Skeletal muscle tissue (tissue), 4 donors: ENCODE data around the gene GFRA4. TPM values are rescaled to one million over a fixed set of nuclear protein-coding genes. Genes with fewer than 3 reads are reported as not detected.

ENCODE experiments used
- H3K27ac ChIP-seq: one replicate; pipeline ENCODE4 v1.7.0; 2013; ENCODE audit warnings: mild to moderate bottlenecking, low read depth, low read length, inconsistent platforms
- H3K27me3 ChIP-seq, 3 donors: one replicate each; pipeline ENCODE4 v1.7.0; 2013; ENCODE audit warnings: low read length in 3 of 3; ENCODE audit not compliant: control insufficient read depth in 3 of 3, insufficient read depth in 3 of 3
- H3K36me3 ChIP-seq, 3 donors: one replicate each; pipeline ENCODE4 v1.7.0; 2013; ENCODE audit warnings: low read length in 3 of 3; ENCODE audit not compliant: control insufficient read depth in 3 of 3, insufficient read depth in 3 of 3
- H3K4me1 ChIP-seq, 3 donors: one replicate each; pipeline ENCODE4 v1.7.0; 2013; ENCODE audit warnings: low read length in 3 of 3, mild to moderate bottlenecking in 3 of 3; ENCODE audit not compliant: control insufficient read depth in 3 of 3, insufficient read depth in 3 of 3
- H3K4me3 ChIP-seq, 3 donors: one replicate each; pipeline ENCODE4 v1.7.0; 2013; ENCODE audit warnings: low read length in 3 of 3
- H3K9ac ChIP-seq, 3 donors: one replicate each; pipeline ENCODE4 v1.7.0; 2013; ENCODE audit warnings: low read length in 3 of 3, mild to moderate bottlenecking in 3 of 3, moderate library complexity in 2 of 3, low read depth in 1 of 3
- H3K9me3 ChIP-seq, 3 donors: one replicate each; pipeline ENCODE4 v1.7.0; 2013; ENCODE audit warnings: low read length in 3 of 3; ENCODE audit not compliant: control insufficient read depth in 3 of 3
- total RNA-seq: library from RNA; depleted of rRNA; stranded (reverse); fragments of >200 nt; gene quantifications from one replicate; pipeline ENCODE4 v1.2.3, GENCODE V29; 2014
- donor health status: Osteomylitis.

The GFRA4 gene
- total RNA-seq, 1 donor from 2014 or later = not detected

DNA sequence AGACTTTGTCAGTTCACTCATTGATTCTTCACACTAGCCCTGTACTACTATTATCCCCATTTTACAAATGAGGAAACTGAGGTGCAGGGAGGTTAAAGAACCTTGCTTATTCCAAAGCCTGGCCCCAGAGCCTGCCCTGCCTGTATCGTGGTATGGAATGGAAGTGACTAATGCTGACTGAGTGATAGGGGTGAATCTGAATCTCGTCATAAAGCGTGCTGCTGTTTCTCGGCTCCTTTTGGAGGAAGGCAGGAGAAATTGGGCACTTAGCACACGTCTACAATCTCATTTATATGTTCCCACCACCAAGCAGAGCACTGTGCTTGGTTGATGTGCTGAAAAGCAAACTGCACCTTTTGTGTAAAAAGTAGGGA lies 17.1 kb downstream of the GFRA4 start:
- no peak overlapping the region for H3K27ac ChIP-seq
- H3K4me1 ChIP-seq = no peaks in the 10 kb centered on the region
- H3K27me3 ChIP-seq = no peaks in the 10 kb centered on the region
- no peak overlapping the region for H3K4me3 ChIP-seq
- no peaks in the 10 kb centered on the region for H3K9me3 ChIP-seq
- peaks cover 36 to 53% (median 43%) of the 10 kb centered on the region in 3 donors for H3K36me3 ChIP-seq
- no peak overlapping the region for H3K9ac ChIP-seq

DNA sequence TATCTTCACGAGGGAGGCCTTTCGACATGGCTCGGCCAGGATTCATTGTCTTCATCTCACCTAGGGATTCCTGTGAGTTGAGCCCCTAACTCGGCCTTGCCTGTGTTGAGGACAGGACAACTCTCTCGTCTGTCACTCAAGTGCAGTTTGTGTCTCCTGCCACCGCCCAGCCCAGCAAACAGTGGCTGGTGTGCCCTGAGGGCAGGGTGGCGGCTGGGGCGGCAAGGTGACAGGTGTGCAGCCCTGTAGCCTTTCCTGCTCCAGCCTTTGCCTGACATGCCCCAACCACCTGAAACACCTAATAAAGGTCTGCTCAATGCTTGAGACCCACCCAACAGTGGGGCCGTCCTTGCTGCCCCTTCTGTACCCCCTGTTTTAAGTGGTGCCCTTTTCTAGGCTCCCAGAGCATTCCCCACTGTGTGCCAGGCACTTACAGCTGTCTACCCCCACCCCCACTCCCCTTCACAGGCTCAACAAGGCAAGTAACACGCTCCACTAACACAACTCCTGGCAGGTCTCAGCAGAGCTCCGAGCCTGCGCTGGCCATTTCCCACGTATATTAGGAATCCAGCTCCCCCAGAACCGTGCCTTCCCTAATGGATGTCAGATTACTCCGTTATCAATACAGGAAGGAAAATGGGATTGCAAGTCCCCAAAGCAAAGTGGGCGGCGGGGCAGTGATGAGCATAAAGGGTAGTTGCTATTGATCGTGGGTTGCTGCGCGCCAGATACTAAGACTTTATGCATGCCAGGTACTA lies 17.7 kb downstream of the GFRA4 start:
- no peak overlapping the region for H3K4me3 ChIP-seq
- no peak overlapping the region for H3K27ac ChIP-seq
- peaks cover 36 to 55% (median 48%) of the 10 kb centered on the region in 3 donors for H3K36me3 ChIP-seq
- no peak overlapping the region for H3K9ac ChIP-seq
- no peaks in the 10 kb centered on the region for H3K9me3 ChIP-seq
- no peaks in the 10 kb centered on the region for H3K4me1 ChIP-seq
- no peaks in the 10 kb centered on the region for H3K27me3 ChIP-seq

DNA sequence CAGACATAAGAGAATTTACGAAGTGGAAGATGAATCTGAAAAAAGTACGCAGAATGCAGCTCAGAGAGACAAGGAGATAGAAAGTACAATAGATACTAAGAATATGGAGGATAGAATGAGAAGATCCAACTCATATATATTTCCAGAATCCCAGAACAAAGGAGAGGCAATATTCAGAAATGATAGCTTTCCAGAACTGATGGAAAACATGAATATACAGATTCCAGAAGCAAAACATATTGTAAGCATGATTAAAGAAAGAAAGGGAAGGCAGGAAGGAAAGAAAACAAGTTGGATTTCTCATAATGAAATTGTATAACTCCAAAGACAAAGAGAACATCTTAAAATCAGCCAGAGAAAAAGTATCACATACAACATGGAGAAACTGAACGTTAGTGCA lies 22.9 kb downstream of the GFRA4 start:
- no peak overlapping the region for H3K27ac ChIP-seq
- peaks cover 16 to 29% (median 23%) of the 10 kb centered on the region in 3 donors for H3K36me3 ChIP-seq
- no peak overlapping the region for H3K9ac ChIP-seq

DNA sequence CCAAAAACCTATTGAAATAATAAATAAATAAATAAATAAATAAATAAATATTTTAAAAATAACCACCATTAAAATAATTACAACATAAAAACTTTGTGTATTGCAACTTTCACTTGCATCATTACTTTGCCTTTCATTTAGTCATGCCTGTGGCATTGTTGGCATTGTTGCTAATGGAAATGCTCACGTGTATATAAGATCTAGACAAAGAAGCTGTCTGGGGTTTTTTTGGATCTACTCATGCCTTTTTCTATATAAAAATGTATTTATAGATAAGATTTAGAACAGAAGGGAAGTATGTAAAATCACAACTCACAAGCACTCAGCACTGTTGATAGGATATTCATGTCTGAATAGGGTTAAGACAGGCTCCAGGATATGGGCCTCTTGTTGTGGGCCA lies 27.9 kb downstream of the GFRA4 start:
- H3K4me1 ChIP-seq = peaks cover 0 to 2% (median 0%) of the 10 kb centered on the region in 3 donors
- no peak overlapping the region for H3K4me3 ChIP-seq
- H3K36me3 ChIP-seq = peaks cover under 1 to 9% (median 3%) of the 10 kb centered on the region in 3 donors
- H3K27ac ChIP-seq = no peak overlapping the region
- H3K9me3 ChIP-seq = no peaks in the 10 kb centered on the region
- no peak overlapping the region for H3K9ac ChIP-seq
- no peaks in the 10 kb centered on the region for H3K27me3 ChIP-seq

More for the DNA sequence above, 22.9 kb downstream of the GFRA4 start:
- Histone ChIP-seq H3K4me3 (no peak overlapping the region), H3K4me1 (no peaks in the 10 kb centered on the region), H3K27me3 (no peaks in the 10 kb centered on the region), H3K9me3 (no peaks in the 10 kb centered on the region)

DNA sequence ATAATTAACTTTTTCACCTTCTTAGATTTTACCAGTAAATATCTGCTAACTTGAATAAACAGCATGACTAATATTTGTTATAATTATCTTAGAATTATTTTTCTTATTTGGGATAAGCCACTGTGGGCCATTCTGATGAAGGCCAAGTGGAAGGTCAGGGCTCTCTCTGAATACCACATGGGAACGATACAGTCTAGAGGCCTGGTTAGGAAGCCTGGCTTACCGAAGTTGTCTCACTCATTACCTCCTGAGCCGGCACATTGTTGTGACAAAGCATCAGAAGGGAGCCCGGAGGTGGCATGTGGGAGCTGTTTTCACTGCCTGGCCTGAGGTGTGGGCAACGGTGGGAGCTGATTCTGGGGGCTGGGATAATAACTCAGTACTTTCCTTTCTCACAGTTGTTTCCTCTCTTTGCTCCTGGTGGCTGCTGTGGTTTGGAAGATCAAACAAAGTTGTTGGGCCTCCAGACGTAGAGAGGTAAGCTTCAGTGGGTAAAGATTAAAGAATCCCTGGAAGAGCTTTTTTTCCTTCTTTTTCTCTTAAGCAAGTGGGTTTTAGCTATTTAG lies 29.2 kb downstream of the GFRA4 start:
- Histone ChIP-seq H3K9ac (no peak overlapping the region), H3K36me3 (peaks cover 5 to 16% (median 6%) of the 10 kb centered on the region in 3 donors), H3K9me3 (no peaks in the 10 kb centered on the region), H3K4me3 (no peak overlapping the region), H3K27me3 (no peaks in the 10 kb centered on the region), H3K27ac (no peak overlapping the region), H3K4me1 (peaks cover 0 to 2% (median 0%) of the 10 kb centered on the region in 3 donors)

DNA sequence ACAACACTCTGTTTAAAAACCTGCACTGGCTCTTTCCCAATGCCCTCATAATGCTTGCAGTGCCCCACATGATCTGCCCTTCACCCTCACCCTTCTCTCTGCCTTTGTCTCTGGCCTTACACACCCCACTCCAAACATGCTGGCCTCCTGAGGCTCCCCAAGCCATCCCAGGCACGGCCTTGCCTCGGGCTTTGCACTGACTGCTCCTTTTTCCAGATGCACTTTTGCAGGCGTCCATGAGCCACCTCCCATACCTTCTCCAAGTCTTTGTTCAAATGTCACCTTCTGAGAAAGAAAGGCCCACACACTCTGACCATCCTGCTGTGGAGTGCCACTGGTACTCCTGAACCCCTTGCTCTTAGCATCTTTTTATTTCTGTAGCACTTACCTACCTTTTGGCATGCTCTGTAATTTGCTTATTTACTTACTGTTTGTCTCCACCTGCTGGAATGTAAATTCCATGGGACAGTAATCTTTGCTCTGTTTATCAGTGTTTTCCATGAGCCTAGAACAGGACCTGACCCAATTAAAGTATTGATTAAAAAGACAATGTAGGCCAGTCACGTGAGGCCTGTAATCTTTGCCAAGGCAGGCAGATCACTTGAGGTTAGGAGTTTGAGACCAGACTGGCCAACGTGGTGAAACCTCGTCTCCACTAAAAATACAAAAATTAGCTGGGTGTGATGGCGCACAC lies 30.7 kb downstream of the GFRA4 start:
- Histone ChIP-seq H3K9ac (no peak overlapping the region), H3K9me3 (no peaks in the 10 kb centered on the region), H3K4me1 (peaks cover 0 to 2% (median 0%) of the 10 kb centered on the region in 3 donors), H3K27me3 (no peaks in the 10 kb centered on the region), H3K36me3 (peaks cover 6 to 19% (median 12%) of the 10 kb centered on the region in 3 donors), H3K4me3 (no peak overlapping the region), H3K27ac (no peak overlapping the region)

DNA sequence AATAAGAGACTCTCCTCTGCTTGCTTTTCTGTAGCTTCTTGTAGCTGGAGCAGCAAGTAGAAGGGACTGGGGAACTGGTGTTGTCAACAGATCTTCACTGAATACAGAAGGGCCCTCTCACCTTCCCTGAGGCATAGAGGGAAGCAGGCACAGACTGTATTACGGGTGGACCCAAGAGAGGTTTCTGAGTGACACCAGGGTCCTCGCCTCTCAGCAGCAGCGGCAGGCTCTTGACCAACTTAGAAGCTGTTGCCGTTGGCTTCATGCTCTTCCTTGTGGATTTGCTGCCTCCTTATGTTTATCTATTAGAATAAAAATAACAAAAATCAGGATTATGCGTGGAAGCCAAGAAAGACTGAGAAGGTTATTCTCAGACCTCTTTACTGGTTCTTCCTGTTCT lies 31.7 kb downstream of the GFRA4 start:
- H3K9ac ChIP-seq = no peak overlapping the region
- H3K36me3 ChIP-seq = peaks cover 6 to 19% (median 12%) of the 10 kb centered on the region in 3 donors
- H3K9me3 ChIP-seq = no peaks in the 10 kb centered on the region
- no peak overlapping the region for H3K4me3 ChIP-seq
- H3K27ac ChIP-seq = no peak overlapping the region
- H3K4me1 ChIP-seq = peaks cover 0 to 2% (median 0%) of the 10 kb centered on the region in 3 donors
- no peaks in the 10 kb centered on the region for H3K27me3 ChIP-seq

DNA sequence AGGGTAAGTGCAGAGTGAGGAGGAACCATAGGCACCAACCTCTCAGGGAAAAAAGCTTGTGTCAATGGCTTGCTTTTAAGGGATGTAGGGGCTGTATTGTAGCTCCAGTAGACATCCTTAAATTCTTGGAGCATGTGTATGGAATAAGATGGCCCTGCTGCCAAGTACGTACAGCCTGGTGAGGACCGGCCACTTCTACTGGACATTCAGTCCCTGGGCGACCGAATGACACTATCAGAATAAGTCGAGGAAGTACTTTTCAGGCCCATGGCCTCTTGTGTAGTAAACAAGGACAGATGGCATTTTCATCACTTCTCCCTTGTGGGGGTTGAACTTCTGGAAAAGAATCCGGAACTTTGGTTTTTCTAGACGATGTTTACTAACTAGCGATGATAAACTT lies 32.8 kb downstream of the GFRA4 start:
- peaks cover 6 to 19% (median 12%) of the 10 kb centered on the region in 3 donors for H3K36me3 ChIP-seq
- H3K9ac ChIP-seq = no peak overlapping the region

DNA sequence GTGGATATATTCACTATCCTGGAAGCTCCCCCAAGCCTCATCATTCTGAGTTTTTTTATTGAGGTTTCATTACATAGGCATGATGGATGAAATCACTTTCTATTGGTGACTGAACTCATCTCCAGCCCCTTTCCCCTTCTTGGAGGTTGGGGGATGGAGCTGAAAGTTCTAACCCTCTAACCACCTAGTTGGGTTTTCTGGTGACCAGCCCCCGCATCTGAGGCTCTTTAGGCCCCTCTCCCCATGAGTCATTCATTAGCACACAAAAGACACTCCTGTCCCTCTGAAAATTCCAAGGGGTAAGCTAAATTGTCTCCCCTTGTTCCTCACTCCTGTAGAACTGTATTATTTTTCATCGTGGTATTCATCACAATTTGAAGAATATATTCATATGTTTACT lies 33.3 kb downstream of the GFRA4 start:
- no peak overlapping the region for H3K27ac ChIP-seq
- no peaks in the 10 kb centered on the region for H3K9me3 ChIP-seq

More for the DNA sequence above, 32.8 kb downstream of the GFRA4 start:
- Histone ChIP-seq H3K27ac (no peak overlapping the region), H3K27me3 (no peaks in the 10 kb centered on the region), H3K4me3 (no peak overlapping the region), H3K4me1 (peaks cover 0 to 2% (median 0%) of the 10 kb centered on the region in 3 donors), H3K9me3 (no peaks in the 10 kb centered on the region)

More for the DNA sequence above, 33.3 kb downstream of the GFRA4 start:
- Histone ChIP-seq H3K4me1 (peaks cover 0 to 2% (median 0%) of the 10 kb centered on the region in 3 donors), H3K9ac (no peak overlapping the region), H3K27me3 (no peaks in the 10 kb centered on the region), H3K4me3 (no peak overlapping the region), H3K36me3 (peaks cover 6 to 19% (median 12%) of the 10 kb centered on the region in 3 donors)
